GM12874 (cell line): ENCODE data around the gene XRCC5.

Source experiments
- CTCF ChIP-seq: IDR thresholded peaks from 2 replicates; pipeline ENCODE4 v1.5.1; 2011; ENCODE audit warnings: low read depth, mild to moderate bottlenecking, control low read depth, low read length, moderate library complexity; ENCODE audit not compliant: insufficient read depth

Gene XRCC5

GRCh38 chr2:216081487-216082116 lies 27.5 kb upstream of the XRCC5 start, which contains the start of the genes PECR and TMEM169:
Gene PECR, minus strand, starts transcription at chr2:216081809. Its CDS starts 68 bp downstream, at chr2:216081741.
Gene TMEM169, plus strand, starts transcription at chr2:216081919. Its CDS starts 14,045 bp downstream, at chr2:216095964.
- TF ChIP-seq CTCF: no peak

GRCh38 chr2:216082117-216082711 lies 26.9 kb upstream of the XRCC5 start:
- no peak for TF ChIP-seq CTCF

- no peak for TF ChIP-seq CTCF
Observed at GRCh38 chr2:216082805-216083204, 26.3 kb upstream of the XRCC5 start.

- TF ChIP-seq CTCF: no peak
Observed at GRCh38 chr2:216083464-216084281, 25.5 kb upstream of the XRCC5 start.

- TF ChIP-seq CTCF: no peak
Observed at GRCh38 chr2:216084547-216084946, 24.6 kb upstream of the XRCC5 start.

- TF ChIP-seq CTCF: no peak
Observed at GRCh38 chr2:216086207-216086893, 22.8 kb upstream of the XRCC5 start.

GRCh38 chr2:216090369-216090786 lies 18.8 kb upstream of the XRCC5 start:
- no peak for TF ChIP-seq CTCF
